Body of pancreas (tissue), 4 donors: ENCODE measurements around the gene CHRDL1. TPM values are rescaled to one million over a fixed set of nuclear protein-coding genes. Genes with fewer than 3 reads are reported as not detected.
A peak's percentile ranks its signal among the peaks of the same experiment; 100 is the strongest.

Experiments
- ATAC-seq: fragments of 150-250 bp; one replicate; pipeline ENCODE4 v1.9.1; 2016
- DNase-seq, 4 donors: peaks; one replicate each; pipeline ENCODE4 v3.0.0-alpha.2; 2019
- H3K27ac ChIP-seq, 4 donors: fragments of 200-600 bp; sonication (generic); 1 replicate in 3 of 4; 2 replicates in 1 of 4; pipeline versions ENCODE4 v1.5.1 to v1.6.1; 2016 to 2019; ENCODE audit warnings: mild to moderate bottlenecking in 1 of 4, mixed read lengths in 1 of 4, moderate library complexity in 1 of 4
- H3K27me3 ChIP-seq, 2 donors: fragments of 200-600 bp; sonication (generic); one replicate each; pipeline ENCODE4 v1.6.0; 2016; ENCODE audit warnings: mild to moderate bottlenecking in 1 of 2
- H3K36me3 ChIP-seq, 2 donors: fragments of 200-600 bp; sonication (generic); replicated peaks in 1 of 2; 2 replicates each; pipeline ENCODE4 v1.5.1; 2016; ENCODE audit warnings: low read depth in 2 of 2; ENCODE audit not compliant: insufficient read depth in 1 of 2
- H3K4me1 ChIP-seq: fragments of 200-600 bp; sonication (generic); one replicate; pipeline ENCODE4 v1.6.0; 2016
- H3K4me3 ChIP-seq, 2 donors: fragments of 200-600 bp; sonication (generic); 1 replicate in 1 of 2; 2 replicates in 1 of 2; pipeline ENCODE4 v1.5.1; 2016 to 2019
- H3K9me3 ChIP-seq, 3 donors: fragments of 200-600 bp; sonication (generic); 1 replicate in 2 of 3; 2 replicates in 1 of 3; pipeline ENCODE4 v1.5.1; 2016
- CTCF ChIP-seq, 7 experiments: fragments of 450-650 bp in 4 of 7; fragments of 200-600 bp in 3 of 7; sonication (generic) in 3 of 7; IDR thresholded peaks; one replicate each; pipeline ENCODE4 v1.5.1; 2016 to 2019; ENCODE audit warnings: antibody characterized with exemption in 7 of 7
- POLR2A ChIP-seq, 3 donors: fragments of 450-650 bp; IDR thresholded peaks; one replicate each; pipeline ENCODE4 v1.6.1; 2016; ENCODE audit warnings: antibody characterized with exemption in 3 of 3, mild to moderate bottlenecking in 2 of 3
- WGBS, 2 donors: methylation state at CpG; one replicate each; pipeline ENCODE4 v1.1.5; 2017; 5-methylcytosine and 5-hydroxymethylcytosine counted together
- intact Hi-C: fragments of 100-400 bp; cut with DNase I; formaldehyde crosslinking; loops from one replicate; pipeline ENCODE4 v1.15.1; 2023
- total RNA-seq, 2 donors: library from RNA; depleted of rRNA; stranded (reverse); fragments of >200 nt; gene quantifications; one replicate each; pipeline ENCODE4 v1.1.0, GENCODE V29; 2016

CHRDL1 gene
- total RNA-seq, 2 donors from 2014 or later: 13.0 to 16.5 TPM

GRCh38 chrX:110755611-110756010 lies 40.0 kb downstream of the CHRDL1 start:
- DNase-seq: no peak

GRCh38 chrX:110755061-110755460 lies 40.6 kb downstream of the CHRDL1 start:
- no peaks in the 10 kb centered on the region for H3K9me3 ChIP-seq
- no peak overlapping the region for H3K4me3 ChIP-seq
- intact Hi-C loops: no loop called here
- H3K27ac ChIP-seq: no peak overlapping the region
- no peaks in the 10 kb centered on the region for H3K4me1 ChIP-seq
- H3K27me3 ChIP-seq: no peaks in the 10 kb centered on the region
- no peaks in the 10 kb centered on the region for H3K36me3 ChIP-seq
- 63 to 68% methylated on average over 3 of the region's 3 CpGs for WGBS, 2 donors
- TF ChIP-seq POLR2A (IDR thresholded peaks at IDR 0.05) (no peak), CTCF (IDR thresholded peaks at IDR 0.05) (no peak)
- DNase-seq (no peak), ATAC-seq (no peak)

More at GRCh38 chrX:110755611-110756010, 40.0 kb downstream of the CHRDL1 start:
- Histone ChIP-seq H3K27ac (no peak overlapping the region), H3K4me3 (no peak overlapping the region), H3K9me3 (no peaks in the 10 kb centered on the region), H3K36me3 (no peaks in the 10 kb centered on the region), H3K27me3 (no peaks in the 10 kb centered on the region), H3K4me1 (no peaks in the 10 kb centered on the region)
- intact Hi-C loops: no loop called here
- ATAC-seq: no peak
- no peak for TF ChIP-seq POLR2A (IDR thresholded peaks at IDR 0.05)
- TF ChIP-seq CTCF (IDR thresholded peaks at IDR 0.05): no peak
- WGBS, 2 donors: 88 to 89% methylated on average over 3 of the region's 3 CpGs

GRCh38 chrX:110750526-110751189 lies 45.0 kb downstream of the CHRDL1 start:
- intact Hi-C loops: no loop called here
- Histone ChIP-seq H3K27me3 (no peaks in the 10 kb centered on the region), H3K9me3 (no peaks in the 10 kb centered on the region), H3K4me1 (no peaks in the 10 kb centered on the region), H3K4me3 (no peak overlapping the region), H3K27ac (peak overlapping the region in 1 of 4 donors; percentile 12), H3K36me3 (no peaks in the 10 kb centered on the region)
- TF ChIP-seq POLR2A (IDR thresholded peaks at IDR 0.05) (no peak), CTCF (IDR thresholded peaks at IDR 0.05) (no peak)
- 42 to 54% methylated on average over 5 to 7 of the region's 7 CpGs for WGBS, 2 donors
- DNase-seq (no peak), ATAC-seq (no peak)

- 77 to 82% methylated on average over 3 of the region's 3 CpGs for WGBS, 2 donors
These were observed 47.3 kb downstream of the CHRDL1 start for GRCh38 chrX:110748256-110748806.

More at GRCh38 chrX:110748256-110748806, 47.3 kb downstream of the CHRDL1 start:
- H3K27ac ChIP-seq: no peak overlapping the region
- no peaks in the 10 kb centered on the region for H3K27me3 ChIP-seq
- DNase-seq: no peak
- TF ChIP-seq CTCF (IDR thresholded peaks at IDR 0.05): no peak
- no peak for TF ChIP-seq POLR2A (IDR thresholded peaks at IDR 0.05)
- intact Hi-C loops: no loop called here
- no peak overlapping the region for H3K4me3 ChIP-seq
- ATAC-seq: no peak
- no peaks in the 10 kb centered on the region for H3K36me3 ChIP-seq
- H3K9me3 ChIP-seq: no peaks in the 10 kb centered on the region
- no peaks in the 10 kb centered on the region for H3K4me1 ChIP-seq
